ENCODE measurements around the gene MAGEL2.

The MAGEL2 gene

GRCh38 chr15:23686466-23687142 is 38.9 kb upstream of the MAGEL2 start:
- peak; percentile 5 for DNase-seq (ENCODE audit: low read depth)
- no peak for TF ChIP-seq CTCF (conservative IDR thresholded peaks at IDR 0.05; ENCODE audit: low read length)
- H3K4me3 ChIP-seq (ENCODE audit: low read length) = peak overlapping the region; percentile 65

GRCh38 chr15:23671481-23671880 is 23.8 kb upstream of the MAGEL2 start:
- no peak for DNase-seq (ENCODE audit: low read depth)
- no peak for TF ChIP-seq CTCF (conservative IDR thresholded peaks at IDR 0.05; ENCODE audit: low read length)
- no peak overlapping the region for H3K4me3 ChIP-seq (ENCODE audit: low read length)

GRCh38 chr15:23670970-23671369 is 23.3 kb upstream of the MAGEL2 start:
- DNase-seq (ENCODE audit: low read depth) = no peak
- TF ChIP-seq CTCF (conservative IDR thresholded peaks at IDR 0.05; ENCODE audit: low read length) = no peak
- no peak overlapping the region for H3K4me3 ChIP-seq (ENCODE audit: low read length)

GRCh38 chr15:23663232-23663631 is 15.6 kb upstream of the MAGEL2 start:
- no peak for TF ChIP-seq CTCF (conservative IDR thresholded peaks at IDR 0.05; ENCODE audit: low read length)
- DNase-seq (ENCODE audit: low read depth) = no peak

GRCh38 chr15:23648920-23649515 is 1.4 kb upstream of the MAGEL2 start:
- DNase-seq (ENCODE audit: low read depth) = peak; percentile 4
- H3K4me3 ChIP-seq (ENCODE audit: low read length) = no peak overlapping the region
- peak; percentile 51 for TF ChIP-seq CTCF (conservative IDR thresholded peaks at IDR 0.05; ENCODE audit: low read length)

More at GRCh38 chr15:23663232-23663631, 15.6 kb upstream of the MAGEL2 start:
- H3K4me3 ChIP-seq (ENCODE audit: low read length) = no peak overlapping the region

- H3K4me3 ChIP-seq (ENCODE audit: low read length) = no peak overlapping the region
- TF ChIP-seq CTCF (conservative IDR thresholded peaks at IDR 0.05; ENCODE audit: low read length) = no peak
- no peak for DNase-seq (ENCODE audit: low read depth)
Measured at GRCh38 chr15:23647001-23647295, 719 bp downstream of the MAGEL2 start.

Data from AG10803 (cell line).